Measurements from ENCODE around the gene FNBP1. TPM values are rescaled to one million over a fixed set of nuclear protein-coding genes. Genes with fewer than 3 reads are reported as not detected.

The FNBP1 gene
- total and polyA plus RNA-seq, 7 experiments from 2014 or later = 138 to 207 (median 166) TPM

DNA sequence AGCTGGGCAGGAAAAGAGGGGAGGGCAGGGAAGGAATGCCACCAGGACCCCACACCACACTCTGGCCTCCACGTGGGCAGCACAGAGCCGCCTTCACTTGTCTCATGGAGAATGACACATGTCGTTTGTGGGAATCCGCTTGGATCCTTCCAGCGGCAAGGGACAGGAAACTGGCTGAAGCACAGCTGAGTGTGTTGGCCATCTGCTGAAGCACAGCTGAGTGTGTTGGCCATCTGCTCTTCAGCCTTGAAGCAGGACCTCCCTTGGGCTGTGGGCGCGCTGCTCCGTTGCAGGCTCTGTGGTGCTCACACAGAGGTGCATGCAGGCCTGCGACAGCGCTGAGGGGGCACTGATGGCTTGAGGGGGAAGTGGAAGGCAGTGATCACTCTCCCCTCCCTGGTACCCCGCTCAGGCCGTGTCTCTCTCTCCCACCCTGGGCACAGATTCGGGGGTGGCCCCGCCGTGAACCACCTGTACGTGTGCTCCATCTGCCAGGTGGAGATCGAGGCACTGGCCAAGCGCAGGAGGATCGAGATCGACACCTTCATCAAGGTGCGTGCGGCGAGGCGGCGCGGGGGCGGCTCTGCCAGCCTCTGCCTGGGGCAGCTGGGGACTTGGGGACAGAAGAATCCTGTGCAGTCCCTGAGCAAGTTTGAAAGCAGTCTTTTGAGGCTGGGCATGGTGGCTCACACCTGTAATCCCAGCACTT lies 167.1 kb downstream of the FNBP1 start:
- Mint-ChIP-seq H3K9me3 (no peaks in the 10 kb centered on the region), H3K4me3 (no peak overlapping the region), H3K27me3 (no peaks in the 10 kb centered on the region), H3K27ac (no peak overlapping the region), H3K36me3 (peaks cover 4 to 34% (median 13%) of the 10 kb centered on the region in 5 donors), H3K4me1 (peaks cover 18 to 50% (median 28%) of the 10 kb centered on the region in 7 donors)
- intact Hi-C loops (cut with micrococcal nuclease) = no loop called here
- DNase-seq (no peak), ATAC-seq (no peak)
- Histone ChIP-seq H3K4me1 (ENCODE audit: control insufficient read depth in 2 of 2, insufficient read depth in 2 of 2, low read length in 2 of 2) (peaks cover 9 to 14% of the 10 kb centered on the region in 2 donors), H3K36me3 (ENCODE audit: control insufficient read depth in 2 of 3, insufficient read depth in 3 of 3, low read length in 3 of 3) (peaks cover 0 to 56% (median 0%) of the 10 kb centered on the region in 3 experiments), H3K4me3 (ENCODE audit: low read length) (no peak overlapping the region), H3K27ac (ENCODE audit: low read depth, low read length) (peak overlapping the region; percentile 29), H3K27me3 (ENCODE audit: control insufficient read depth in 2 of 2, insufficient read depth in 2 of 2, low read length in 2 of 2) (no peaks in the 10 kb centered on the region), H3K9me3 (ENCODE audit: control insufficient read depth in 2 of 3, low read length in 3 of 3) (no peaks in the 10 kb centered on the region)
- ChIA-PET POLR2A (interaction anchor here (0.8 to 1.1 kb wide), 2 partner anchors 37 to 39 kb away, joined by 3 read pairs; no protein-coding TSS in a partner anchor), CTCF (interaction anchor here (1.0 kb wide), 1 partner anchor 9 kb away, joined by 3 read pairs; no protein-coding TSS in a partner anchor)

DNA sequence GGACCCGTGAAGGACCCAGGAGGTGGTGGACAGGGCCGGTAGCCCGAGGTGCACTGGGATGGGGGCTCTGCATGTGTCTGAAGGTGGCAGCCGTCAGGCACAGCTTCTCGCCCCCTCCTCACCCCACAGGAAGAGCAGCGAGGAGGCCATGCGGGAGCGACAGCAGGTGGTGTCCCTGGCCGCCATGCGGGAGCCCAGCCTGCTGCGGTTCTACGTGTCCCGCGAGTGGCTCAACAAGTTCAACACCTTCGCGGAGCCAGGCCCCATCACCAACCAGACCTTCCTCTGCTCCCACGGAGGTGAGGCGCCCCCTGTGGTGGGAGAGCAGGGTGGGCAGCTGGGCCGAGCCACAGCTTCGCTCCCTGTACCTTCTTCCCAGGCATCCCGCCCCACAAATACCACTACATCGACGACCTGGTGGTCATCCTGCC lies 167.8 kb downstream of the FNBP1 start:
- DNase-seq = no peak

DNA sequence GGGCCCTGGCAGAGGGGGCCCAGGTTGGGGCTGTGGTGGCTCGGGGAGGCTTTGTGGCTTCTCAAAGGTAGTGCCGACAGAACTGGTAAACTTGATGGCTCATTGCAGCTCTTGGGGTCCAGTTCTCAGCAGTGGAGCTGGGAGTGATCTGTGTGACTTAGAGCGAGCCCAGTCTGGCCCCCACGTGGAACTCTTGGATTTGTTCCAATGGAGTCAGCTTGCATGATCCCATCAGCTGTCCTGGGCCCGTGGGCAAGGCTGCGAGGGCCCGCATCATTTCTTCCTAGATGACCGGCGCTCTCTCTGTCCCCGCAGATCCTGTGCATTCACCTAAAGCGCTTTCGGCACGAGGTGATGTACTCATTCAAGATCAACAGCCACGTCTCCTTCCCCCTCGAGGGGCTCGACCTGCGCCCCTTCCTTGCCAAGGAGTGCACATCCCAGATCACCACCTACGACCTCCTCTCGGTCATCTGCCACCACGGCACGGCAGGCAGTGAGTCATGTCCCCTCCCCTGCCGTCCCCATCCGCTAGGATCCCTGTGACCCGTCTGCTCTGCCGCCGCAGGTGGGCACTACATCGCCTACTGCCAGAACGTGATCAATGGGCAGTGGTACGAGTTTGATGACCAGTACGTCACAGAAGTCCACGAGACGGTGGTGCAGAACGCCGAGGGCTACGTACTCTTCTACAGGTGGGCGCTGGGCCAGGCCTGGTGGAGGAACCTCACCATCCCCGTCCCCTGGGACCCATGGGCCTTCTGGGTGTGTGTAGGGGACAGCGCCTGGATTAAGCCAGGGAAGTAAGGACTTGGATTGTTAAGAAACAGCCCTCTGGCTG lies 168.5 kb downstream of the FNBP1 start:
- Mint-ChIP-seq H3K27ac (peak overlapping the region in 8 of 9 donors; percentile 24 to 87 (median 63)), H3K4me3 (no peak overlapping the region), H3K36me3 (peaks cover 4 to 32% (median 15%) of the 10 kb centered on the region in 5 donors), H3K4me1 (peaks cover 25 to 63% (median 40%) of the 10 kb centered on the region in 7 donors), H3K27me3 (no peaks in the 10 kb centered on the region), H3K9me3 (no peaks in the 10 kb centered on the region)
- CTCF ChIA-PET = interaction anchor here (0.6 to 1.0 kb wide), 2 partner anchors 11 to 1142 kb away, joined by 3 to 4 read pairs; no protein-coding TSS in a partner anchor
- intact Hi-C loops (cut with micrococcal nuclease) = no loop called here
- no peak for DNase-seq
- Histone ChIP-seq H3K27ac (ENCODE audit: low read depth, low read length) (no peak overlapping the region), H3K4me1 (ENCODE audit: control insufficient read depth in 2 of 2, insufficient read depth in 2 of 2, low read length in 2 of 2) (peaks cover 22 to 28% of the 10 kb centered on the region in 2 donors), H3K9me3 (ENCODE audit: control insufficient read depth in 2 of 3, low read length in 3 of 3) (no peaks in the 10 kb centered on the region), H3K4me3 (ENCODE audit: low read length) (no peak overlapping the region), H3K36me3 (ENCODE audit: control insufficient read depth in 2 of 3, insufficient read depth in 3 of 3, low read length in 3 of 3) (peaks cover 0 to 45% (median 0%) of the 10 kb centered on the region in 3 experiments), H3K27me3 (ENCODE audit: control insufficient read depth in 2 of 2, insufficient read depth in 2 of 2, low read length in 2 of 2) (no peaks in the 10 kb centered on the region)
- POLR2A ChIA-PET = interaction anchor here (0.6 to 1.0 kb wide), 3 partner anchors 12 to 95 kb away, joined by 3 read pairs; no protein-coding TSS in a partner anchor
- ATAC-seq = no peak

More for the DNA sequence above, 167.8 kb downstream of the FNBP1 start:
- Mint-ChIP-seq H3K4me3 (no peak overlapping the region), H3K27me3 (no peaks in the 10 kb centered on the region), H3K9me3 (no peaks in the 10 kb centered on the region), H3K4me1 (peaks cover 23 to 56% (median 35%) of the 10 kb centered on the region in 7 donors), H3K27ac (no peak overlapping the region), H3K36me3 (peaks cover 4 to 31% (median 15%) of the 10 kb centered on the region in 5 donors)
- Histone ChIP-seq H3K27me3 (ENCODE audit: control insufficient read depth in 2 of 2, insufficient read depth in 2 of 2, low read length in 2 of 2) (no peaks in the 10 kb centered on the region), H3K27ac (ENCODE audit: low read depth, low read length) (peak overlapping the region; percentile 29), H3K4me1 (ENCODE audit: control insufficient read depth in 2 of 2, insufficient read depth in 2 of 2, low read length in 2 of 2) (peaks cover 15 to 21% of the 10 kb centered on the region in 2 donors), H3K9me3 (ENCODE audit: control insufficient read depth in 2 of 3, low read length in 3 of 3) (no peaks in the 10 kb centered on the region), H3K4me3 (ENCODE audit: low read length) (no peak overlapping the region), H3K36me3 (ENCODE audit: control insufficient read depth in 2 of 3, insufficient read depth in 3 of 3, low read length in 3 of 3) (peaks cover 0 to 52% (median 0%) of the 10 kb centered on the region in 3 experiments)
- no peak for ATAC-seq
- CTCF ChIA-PET = interaction anchor here (1.0 kb wide), 1 partner anchor 10 kb away, joined by 3 read pairs; no protein-coding TSS in a partner anchor
- POLR2A ChIA-PET = interaction anchor here (0.8 kb wide), 1 partner anchor 38 kb away, joined by 3 read pairs; no protein-coding TSS in a partner anchor
- intact Hi-C loops (cut with micrococcal nuclease) = no loop called here

DNA sequence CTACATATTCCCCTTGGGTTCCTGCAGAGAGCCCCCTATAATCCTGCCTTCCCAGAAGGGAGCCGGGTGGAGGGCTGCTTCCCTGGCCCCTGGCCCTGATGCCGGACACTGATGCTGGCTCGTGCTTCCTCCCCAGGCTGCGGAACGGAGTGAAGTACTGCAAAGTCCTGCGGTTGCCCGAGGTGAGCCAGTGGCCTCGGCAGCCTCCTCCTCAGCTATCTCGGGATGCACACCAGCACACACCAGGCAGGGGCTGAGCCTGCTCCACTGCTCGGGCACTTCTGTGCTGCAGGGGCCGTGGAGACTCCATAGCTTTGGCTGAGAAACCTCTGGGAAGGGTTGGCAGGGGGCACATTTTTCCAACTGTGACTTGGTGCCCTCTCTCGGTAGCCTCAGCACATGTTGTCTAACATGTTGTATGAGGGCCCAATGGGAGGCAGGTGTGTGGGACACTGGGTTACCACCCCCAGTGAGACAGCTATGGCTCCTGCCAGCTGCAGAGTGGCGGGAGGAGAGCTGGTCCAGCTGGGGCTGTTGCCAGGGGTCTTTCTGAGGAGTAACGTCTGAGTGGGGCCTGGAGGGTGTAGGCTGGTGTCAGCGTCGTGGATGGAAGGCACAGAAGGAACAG lies 169.3 kb downstream of the FNBP1 start:
- intact Hi-C loops (cut with micrococcal nuclease) = no loop called here
- H3K27me3 ChIP-seq (ENCODE audit: control insufficient read depth in 2 of 2, insufficient read depth in 2 of 2, low read length in 2 of 2) = no peaks in the 10 kb centered on the region
- no peaks in the 10 kb centered on the region for H3K9me3 ChIP-seq (ENCODE audit: control insufficient read depth in 2 of 3, low read length in 3 of 3)
- Mint-ChIP-seq H3K4me1 (peaks cover 25 to 71% (median 48%) of the 10 kb centered on the region in 7 donors), H3K9me3 (no peaks in the 10 kb centered on the region), H3K4me3 (no peak overlapping the region), H3K27ac (peak overlapping the region; percentile 24 to 94 (median 72)), H3K27me3 (no peaks in the 10 kb centered on the region), H3K36me3 (peaks cover 4 to 32% (median 15%) of the 10 kb centered on the region in 5 donors)
- POLR2A ChIA-PET = interaction anchor here (0.6 to 1.0 kb wide), 2 partner anchors 13 to 96 kb away, joined by 3 read pairs; no protein-coding TSS in a partner anchor
- H3K36me3 ChIP-seq (ENCODE audit: control insufficient read depth in 2 of 3, insufficient read depth in 3 of 3, low read length in 3 of 3) = peaks cover 0 to 39% (median 0%) of the 10 kb centered on the region in 3 experiments
- no peak for DNase-seq
- ATAC-seq = no peak
- no peak overlapping the region for H3K4me3 ChIP-seq (ENCODE audit: low read length)
- H3K4me1 ChIP-seq (ENCODE audit: control insufficient read depth in 2 of 2, insufficient read depth in 2 of 2, low read length in 2 of 2) = peaks cover 29 to 33% of the 10 kb centered on the region in 2 donors
- peak overlapping the region; percentile 28 for H3K27ac ChIP-seq (ENCODE audit: low read depth, low read length)
- CTCF ChIA-PET = no interaction called here

DNA sequence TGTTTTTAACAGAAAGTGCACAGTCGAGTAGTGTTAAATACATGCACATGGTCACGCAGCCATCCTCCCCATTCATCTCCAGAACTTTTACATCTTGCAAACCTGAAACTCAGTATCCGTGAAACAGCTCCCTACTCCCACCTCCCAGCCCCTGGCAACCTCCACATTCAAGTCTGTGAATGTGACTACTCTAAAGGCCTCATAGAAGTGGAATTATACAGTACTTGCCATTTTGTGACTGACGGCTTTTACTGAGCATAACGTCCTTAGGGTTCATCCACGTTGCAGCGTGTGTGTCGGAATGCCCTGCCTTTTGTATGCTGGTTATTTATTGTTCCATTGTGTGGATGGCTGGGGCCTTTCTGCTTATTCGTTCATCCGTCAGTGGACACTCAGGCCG lies 171.9 kb downstream of the FNBP1 start:
- H3K4me3 ChIP-seq (ENCODE audit: low read length) = no peak overlapping the region
- Mint-ChIP-seq H3K9me3 (peaks cover 0 to 1% (median 0%) of the 10 kb centered on the region in 11 donors), H3K27me3 (no peaks in the 10 kb centered on the region), H3K27ac (peak overlapping the region; percentile 81 to 94 (median 92)), H3K4me3 (peak overlapping the region in 9 of 10 donors; percentile 1 to 77 (median 59)), H3K36me3 (peaks cover 4 to 39% (median 15%) of the 10 kb centered on the region in 5 donors), H3K4me1 (peaks cover 44 to 83% (median 65%) of the 10 kb centered on the region in 7 donors)
- peaks cover 46 to 55% of the 10 kb centered on the region in 2 donors for H3K4me1 ChIP-seq (ENCODE audit: control insufficient read depth in 2 of 2, insufficient read depth in 2 of 2, low read length in 2 of 2)
- DNase-seq = no peak
- no peaks in the 10 kb centered on the region for H3K27me3 ChIP-seq (ENCODE audit: control insufficient read depth in 2 of 2, insufficient read depth in 2 of 2, low read length in 2 of 2)
- no peak for ATAC-seq
- H3K9me3 ChIP-seq (ENCODE audit: control insufficient read depth in 2 of 3, low read length in 3 of 3) = no peaks in the 10 kb centered on the region
- POLR2A ChIA-PET = interaction anchor here (1.3 to 14.7 kb wide), 3 partner anchors 16 to 37 kb away, joined by 3 to 202 read pairs (median 162); partner anchors contain the start of genes C9orf78 and USP20
- peaks cover 0 to 27% (median 5%) of the 10 kb centered on the region in 3 experiments for H3K36me3 ChIP-seq (ENCODE audit: control insufficient read depth in 2 of 3, insufficient read depth in 3 of 3, low read length in 3 of 3)
- intact Hi-C loops (cut with micrococcal nuclease) = no loop called here
- CTCF ChIA-PET = interaction anchor here (0.5 kb wide), 1 partner anchor 16 kb away, joined by 3 read pairs; no protein-coding TSS in a partner anchor
- peak overlapping the region; percentile 87 for H3K27ac ChIP-seq (ENCODE audit: low read depth, low read length)

Measured in naive thymus-derived CD4-positive, alpha-beta T cell (primary cell).